Activated B cell treated with CpG ODN at 0.5 μM for 24 hours (primary cell): ENCODE measurements around the gene CD2AP. TPM values are rescaled to one million over a fixed set of nuclear protein-coding genes. Genes with fewer than 3 reads are reported as not detected.

Experiments
- ATAC-seq: fragments of 200-7000 bp; cut with Tn5 transposase; one replicate; pipeline ENCODE4 v1.10.0; 2021; ENCODE audit warnings: low read depth, mild to moderate bottlenecking, moderate library complexity
- CTCF ChIA-PET: fragments of 350-600 bp; sonication (Branson Sonifier 250); formaldehyde crosslinking; loops from one replicate; lab custom pipeline; 2021; ENCODE audit warnings: antibody characterized with exemption; lab: Charles Lee
- POLR2A ChIA-PET: fragments of 350-600 bp; sonication (Branson Sonifier 250); formaldehyde crosslinking; loops from one replicate; lab custom pipeline; 2021; ENCODE audit warnings: antibody characterized with exemption; lab: Charles Lee
- DNase-seq: peaks from one replicate; pipeline ENCODE4 v3.0.0; 2022
- H3K27ac Mint-ChIP-seq: one replicate; pipeline ENCODE4 v1.8.0; 2020; ENCODE audit warnings: mixed read lengths
- H3K27me3 Mint-ChIP-seq: one replicate; pipeline ENCODE4 v1.8.0; 2021; ENCODE audit warnings: mixed read lengths
- H3K36me3 Mint-ChIP-seq: one replicate; pipeline ENCODE4 v1.8.0; 2021; ENCODE audit warnings: low read depth, mixed read lengths
- H3K4me1 Mint-ChIP-seq: one replicate; pipeline ENCODE4 v1.8.0; 2021; ENCODE audit warnings: mixed read lengths
- H3K4me3 Mint-ChIP-seq: one replicate; pipeline ENCODE4 v1.8.0; 2020; ENCODE audit warnings: mild to moderate bottlenecking, mixed read lengths
- H3K9me3 Mint-ChIP-seq: one replicate; pipeline ENCODE4 v1.8.0; 2020; ENCODE audit warnings: mixed read lengths
- CTCF ChIP-seq: fragments of 200-600 bp; IDR thresholded peaks from one replicate; pipeline ENCODE4 v1.8.0; 2022; ENCODE audit warnings: antibody characterized with exemption, mild to moderate bottlenecking
- intact Hi-C: fragments of 100-400 bp; cut with micrococcal nuclease; formaldehyde crosslinking; loops from one replicate; pipeline ENCODE4 v1.15.1; 2024
- total RNA-seq: library from RNA; stranded (reverse); gene quantifications from 2 replicates; pipeline ENCODE4 v1.2.3, GENCODE V29; 2022

CD2AP gene
- total RNA-seq, 1 donor from 2014 or later: 34.1 TPM

- Mint-ChIP-seq H3K9me3 (no peaks in the 10 kb centered on the region), H3K4me1 (no peaks in the 10 kb centered on the region), H3K27me3 (no peaks in the 10 kb centered on the region), H3K4me3 (no peak overlapping the region), H3K27ac (no peak overlapping the region), H3K36me3 (peaks cover 54% of the 10 kb centered on the region)
- no peak for TF ChIP-seq CTCF
- intact Hi-C loops: loop anchor here (5.0 kb wide), 1 partner anchor 192 kb away; no protein-coding TSS in a partner anchor
- DNase-seq (no peak), ATAC-seq (no peak)
- ChIA-PET POLR2A (no interaction called here), CTCF (no interaction called here)
Measured at GRCh38 chr6:47603995-47604394, 126.4 kb downstream of the CD2AP start.

GRCh38 chr6:47621838-47622449, 144.4 kb downstream of the CD2AP start:
- peaks cover 8% of the 10 kb centered on the region for H3K9me3 Mint-ChIP-seq
- intact Hi-C loops: no loop called here
- DNase-seq (no peak), ATAC-seq (no peak)
- TF ChIP-seq CTCF: no peak
- H3K4me3 Mint-ChIP-seq: no peak overlapping the region
- ChIA-PET POLR2A (no interaction called here), CTCF (no interaction called here)
- peaks cover 65% of the 10 kb centered on the region for H3K36me3 Mint-ChIP-seq
- no peak overlapping the region for H3K27ac Mint-ChIP-seq
- H3K4me1 Mint-ChIP-seq: no peaks in the 10 kb centered on the region
- no peaks in the 10 kb centered on the region for H3K27me3 Mint-ChIP-seq

- Mint-ChIP-seq H3K36me3 (peaks cover 25% of the 10 kb centered on the region), H3K27ac (no peak overlapping the region), H3K9me3 (no peaks in the 10 kb centered on the region), H3K4me3 (no peak overlapping the region), H3K27me3 (no peaks in the 10 kb centered on the region), H3K4me1 (peaks cover 2% of the 10 kb centered on the region)
- POLR2A ChIA-PET: no interaction called here
- DNase-seq (no peak), ATAC-seq (no peak)
- intact Hi-C loops: no loop called here
- no peak for TF ChIP-seq CTCF
- CTCF ChIA-PET: no interaction called here
Measured at GRCh38 chr6:47626782-47627181, 149.2 kb downstream of the CD2AP start.

- ChIA-PET POLR2A (no interaction called here), CTCF (interaction anchor here (1.2 kb wide), 1 partner anchor 106 kb away, joined by 4 read pairs; no protein-coding TSS in a partner anchor)
- Mint-ChIP-seq H3K27me3 (no peaks in the 10 kb centered on the region), H3K4me1 (peaks cover 2% of the 10 kb centered on the region), H3K36me3 (peaks cover 12% of the 10 kb centered on the region), H3K4me3 (no peak overlapping the region), H3K9me3 (no peaks in the 10 kb centered on the region), H3K27ac (no peak overlapping the region)
- DNase-seq (no peak), ATAC-seq (no peak)
- no peak for TF ChIP-seq CTCF
- intact Hi-C loops: no loop called here
Measured at GRCh38 chr6:47628448-47629272, 151.1 kb downstream of the CD2AP start.

- H3K27me3 Mint-ChIP-seq: no peaks in the 10 kb centered on the region
- ChIA-PET POLR2A (no interaction called here), CTCF (interaction anchor here (1.2 to 3.1 kb wide), 5 partner anchors 35 to 1777 kb away, joined by 4 to 20 read pairs (median 7); no protein-coding TSS in a partner anchor)
- no peak for DNase-seq
- no peak overlapping the region for H3K27ac Mint-ChIP-seq
- no peak for TF ChIP-seq CTCF
- ATAC-seq: no peak
- intact Hi-C loops: no loop called here
- H3K4me3 Mint-ChIP-seq: no peak overlapping the region
- H3K9me3 Mint-ChIP-seq: no peaks in the 10 kb centered on the region
- H3K4me1 Mint-ChIP-seq: peaks cover 2% of the 10 kb centered on the region
- peaks cover 5% of the 10 kb centered on the region for H3K36me3 Mint-ChIP-seq
Measured at GRCh38 chr6:47629954-47630353, 152.4 kb downstream of the CD2AP start.
